Measurements from ENCODE around the gene TBL1Y. TPM values are rescaled to one million over a fixed set of nuclear protein-coding genes. Genes with fewer than 3 reads are reported as not detected.

Gene TBL1Y
- total and polyA plus RNA-seq, 2 donors from 2014 or later = 0.54 TPM; not detected in 1

- FAIRE-seq (no peak), DNase-seq (no peak)
- intact Hi-C loops (cut with DNase I) = no loop called here
- no peaks in the 10 kb centered on the region for H3K4me1 ChIP-seq (ENCODE audit: control insufficient read depth in 2 of 3, insufficient read depth in 2 of 3, low read depth in 1 of 3, low read length in 3 of 3)
- H3K27me3 ChIP-seq (ENCODE audit: control insufficient read depth, insufficient read depth, low read length) = no peaks in the 10 kb centered on the region
- H3K9ac ChIP-seq (ENCODE audit: low read length in 3 of 3) = no peak overlapping the region
- no peak for TF ChIP-seq CTCF (IDR thresholded peaks at IDR 0.05; ENCODE audit: borderline replicate concordance, extremely low read depth, insufficient read depth)
- H3K36me3 ChIP-seq (ENCODE audit: control insufficient read depth in 2 of 3, insufficient read depth in 3 of 3, low read length in 3 of 3) = no peaks in the 10 kb centered on the region
- H3K9me3 ChIP-seq (ENCODE audit: control insufficient read depth in 2 of 3, insufficient read depth in 1 of 3, low read length in 3 of 3) = no peaks in the 10 kb centered on the region
- no peak overlapping the region for H3K27ac ChIP-seq (ENCODE audit: low read depth in 2 of 2, low read length in 2 of 2)
- H3K4me3 ChIP-seq (ENCODE audit: low read length in 3 of 3) = no peak overlapping the region
These were observed 217.7 kb downstream of the TBL1Y start for GRCh38 chrY:7128211-7128610.

Other genes starting within 250 kb of the TBL1Y start
- not detected for gene AMELY, start 1.1 kb downstream of the TBL1Y start, total RNA-seq
- not detected for gene AMELY, start 1.1 kb downstream of the TBL1Y start, polyA plus RNA-seq (ENCODE audit: insufficient read depth, low read depth, low replicate concordance)

Data from kidney (tissue), 14 donors.